Heart left ventricle (tissue), 16 donors: ENCODE results near the gene CCDC191. TPM values are rescaled to one million over a fixed set of nuclear protein-coding genes. Genes with fewer than 3 reads are reported as not detected.

ENCODE experiments used
- ATAC-seq, 4 donors: fragments of 200-7000 bp; cut with Tn5 transposase; one replicate each; pipeline ENCODE4 v1.9.1; 2020 to 2022; ENCODE audit warnings: moderate library complexity in 4 of 4, mild to moderate bottlenecking in 3 of 4, moderate number of reproducible peaks in 1 of 4
- DNase-seq, 5 donors: peaks; one replicate each; pipeline ENCODE4 v3.0.0-alpha.2; 2020
- H3K27ac ChIP-seq, 12 donors: fragments of 200-600 bp; sonication (generic) in 4 of 12; one replicate each; pipeline versions ENCODE4 v1.5.0 to v1.8.0; 2016 to 2022; ENCODE audit warnings: mild to moderate bottlenecking in 2 of 12
- H3K27me3 ChIP-seq, 9 donors: fragments of 200-600 bp; sonication (generic) in 2 of 9; one replicate each; pipeline versions ENCODE4 v1.5.1 to v1.8.0; 2016 to 2022; ENCODE audit warnings: mild to moderate bottlenecking in 3 of 9
- H3K36me3 ChIP-seq, 9 donors: fragments of 200-600 bp; sonication (generic) in 2 of 9; one replicate each; pipeline versions ENCODE4 v1.5.0 to v1.8.0; 2018 to 2022; ENCODE audit warnings: mild to moderate bottlenecking in 2 of 9
- H3K4me1 ChIP-seq, 12 donors: fragments of 200-600 bp; sonication (generic) in 4 of 12; one replicate each; pipeline versions ENCODE4 v1.5.0 to v1.8.0; 2016 to 2022; ENCODE audit warnings: mild to moderate bottlenecking in 3 of 12
- H3K4me3 ChIP-seq, 12 donors: fragments of 200-600 bp; sonication (generic) in 4 of 12; one replicate each; pipeline versions ENCODE4 v1.5.0 to v1.8.0; 2017 to 2022; ENCODE audit warnings: mild to moderate bottlenecking in 9 of 12, moderate library complexity in 4 of 12
- H3K9me3 ChIP-seq, 12 donors: fragments of 200-600 bp; sonication (generic) in 4 of 12; one replicate each; pipeline versions ENCODE4 v1.5.0 to v1.8.0; 2016 to 2022; ENCODE audit warnings: mild to moderate bottlenecking in 1 of 12
- POLR2A ChIP-seq, 2 donors: fragments of 450-650 bp; IDR thresholded peaks; one replicate each; pipeline ENCODE4 v1.6.1; 2017; ENCODE audit warnings: antibody characterized with exemption in 2 of 2, mild to moderate bottlenecking in 2 of 2, moderate library complexity in 2 of 2
- WGBS, 4 donors: extraction: QIAGEN DNeasy Blood & Tissue Kit in 2 of 4; methylation state at CpG; one replicate each; pipeline versions ENCODE4 v1.1.5 to v1.1.7; 2013 to 2018; 5-methylcytosine and 5-hydroxymethylcytosine counted together
- intact Hi-C, 10 donors: fragments of 100-400 bp; cut with DNase I; formaldehyde crosslinking; loops; one replicate each; pipeline versions ENCODE4 v1.11.1 to v1.14.2; 2022
- polyA plus RNA-seq, 2 donors: library from polyadenylated mRNA; stranded (reverse); fragments of 200-250 nt; gene quantifications; one replicate each; pipeline ENCODE4 v1.2.3, GENCODE V29; 2013
- total RNA-seq, 9 donors: library from RNA; depleted of rRNA in 2 of 9; stranded (reverse); fragments of >200 nt in 2 of 9; fragmentation: NEBNext Ultra II Directional in 3 of 9; extraction: Animal tissue kit (Norgen Biotek cat#: 25700) in 3 of 9; gene quantifications; one replicate each; pipeline versions ENCODE4 v1.1.0 to v1.2.4, GENCODE V29; 2016 to 2023
- TF ChIP-seq, protein P1 (sequence below), 12 donors: fragments of 200-600 bp; sonication (generic) in 4 of 12; IDR thresholded peaks; one replicate each; pipeline versions ENCODE4 v1.5.0 to v1.8.0; 2018 to 2022; ENCODE audit warnings: antibody characterized with exemption in 12 of 12, mild to moderate bottlenecking in 5 of 12
- donor health status: ischemic (EF 13 %, LVEDD 7.1; RV severe dilation, severe dysfunction).
- donor health status: healthy with polysubstance abuse.
- donor health status: DM: no; HTN: yes; CAD: no.
- donor health status: DM: no; HTN: no; CAD: no.
- donor health status: ischemic (EF 25% LVEDD 6.9; RV normal size, moderate dysfunction).
- donor health status: ischemic (EF 25% LVEDD 5.7; RV mildly dilated, moderate dysfunction).
- donor health status: healthy.
- donor health status: DM: yes; HTN: yes; CAD: no.
- donor health status: ischemic (EF 35%, LVEDD 5.7; RV mildly dilated, moderate dysfunction).
- donor health status: nonischemic (EF 11% LVEDD 7.7; RV severe dilation, severe dysfunction).
- donor health status: DM: yes; HTN: yes; CAD: no.
- donor health status: PGD.
- donor health status: ischemic (EF 29% LVEDD 5.4; RV normal size, mild dysfunction).
- donor health status: nonischemic (EF 23%, LVEDD 6.1; RV moderate dilation, normal function).

Gene CCDC191
- total and polyA plus RNA-seq, 11 donors, result 0.38 to 3.2 (median 1.0) TPM

DNA sequence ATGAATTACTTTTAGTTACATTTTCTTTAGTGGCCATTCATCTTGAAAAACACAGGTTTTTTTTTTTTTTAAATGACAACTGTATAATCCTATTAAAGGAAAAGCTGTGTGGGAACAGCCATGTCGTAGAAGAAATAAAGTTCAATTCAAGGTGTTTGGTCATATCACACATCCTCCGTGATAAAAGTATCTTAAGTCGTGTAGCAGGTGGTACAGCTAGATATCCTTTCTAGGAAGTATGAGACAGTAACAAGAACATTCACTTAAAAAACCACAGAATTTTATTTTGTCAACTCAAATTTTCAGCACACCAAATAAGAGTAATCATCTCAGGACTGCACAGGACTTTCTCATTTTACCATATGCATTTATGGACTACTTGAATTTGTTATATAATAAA lies 92.4 kb downstream of the CCDC191 start:
- Histone ChIP-seq H3K27me3 (no peaks in the 10 kb centered on the region), H3K9me3 (no peaks in the 10 kb centered on the region), H3K4me1 (no peaks in the 10 kb centered on the region), H3K27ac (no peak overlapping the region), H3K4me3 (no peak overlapping the region), H3K36me3 (peaks cover 0 to 12% (median 0%) of the 10 kb centered on the region in 9 donors)
- TF ChIP-seq, protein P1, sequence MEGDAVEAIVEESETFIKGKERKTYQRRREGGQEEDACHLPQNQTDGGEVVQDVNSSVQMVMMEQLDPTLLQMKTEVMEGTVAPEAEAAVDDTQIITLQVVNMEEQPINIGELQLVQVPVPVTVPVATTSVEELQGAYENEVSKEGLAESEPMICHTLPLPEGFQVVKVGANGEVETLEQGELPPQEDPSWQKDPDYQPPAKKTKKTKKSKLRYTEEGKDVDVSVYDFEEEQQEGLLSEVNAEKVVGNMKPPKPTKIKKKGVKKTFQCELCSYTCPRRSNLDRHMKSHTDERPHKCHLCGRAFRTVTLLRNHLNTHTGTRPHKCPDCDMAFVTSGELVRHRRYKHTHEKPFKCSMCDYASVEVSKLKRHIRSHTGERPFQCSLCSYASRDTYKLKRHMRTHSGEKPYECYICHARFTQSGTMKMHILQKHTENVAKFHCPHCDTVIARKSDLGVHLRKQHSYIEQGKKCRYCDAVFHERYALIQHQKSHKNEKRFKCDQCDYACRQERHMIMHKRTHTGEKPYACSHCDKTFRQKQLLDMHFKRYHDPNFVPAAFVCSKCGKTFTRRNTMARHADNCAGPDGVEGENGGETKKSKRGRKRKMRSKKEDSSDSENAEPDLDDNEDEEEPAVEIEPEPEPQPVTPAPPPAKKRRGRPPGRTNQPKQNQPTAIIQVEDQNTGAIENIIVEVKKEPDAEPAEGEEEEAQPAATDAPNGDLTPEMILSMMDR (IDR thresholded peaks at IDR 0.05), result no peak
- TF ChIP-seq POLR2A (IDR thresholded peaks at IDR 0.05), result no peak
- intact Hi-C loops, result no loop called here
- ATAC-seq (no peak), DNase-seq (no peak)
- 91 to 96% (median 91%) methylated on average over 3 of the region's 3 CpGs for WGBS, 4 donors

DNA sequence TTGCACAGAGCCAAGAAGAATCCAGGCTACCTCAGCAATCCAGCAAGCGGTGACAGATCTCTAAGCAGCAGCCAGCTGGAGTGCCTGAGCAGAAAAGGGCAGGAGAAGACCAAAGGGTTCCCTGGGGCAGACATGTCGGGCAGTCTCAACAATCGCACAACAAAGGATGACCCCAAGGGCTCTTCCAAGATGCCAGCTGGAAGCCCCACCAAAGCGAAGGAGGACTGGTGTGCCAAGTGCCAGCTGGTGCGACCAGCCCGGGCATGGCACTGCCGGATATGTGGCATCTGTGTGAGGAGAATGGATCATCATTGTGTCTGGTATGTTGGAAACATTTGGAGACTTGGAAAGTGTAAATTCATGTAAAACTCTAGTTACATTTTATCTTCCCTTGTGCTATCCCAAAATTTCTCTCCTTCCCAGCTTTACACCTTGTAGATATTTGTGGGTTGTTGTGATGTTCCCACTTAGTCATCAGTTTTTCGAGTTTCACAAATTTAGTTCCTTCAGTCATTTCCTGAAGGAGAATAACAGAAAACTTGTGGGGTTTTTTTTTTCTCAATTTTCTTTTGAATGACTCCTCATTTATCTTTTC lies 102.1 kb downstream of the CCDC191 start:
- no peaks in the 10 kb centered on the region for H3K9me3 ChIP-seq
- DNase-seq, result no peak
- no peak for ATAC-seq
- no peak overlapping the region for H3K27ac ChIP-seq
- intact Hi-C loops, result no loop called here
- no peaks in the 10 kb centered on the region for H3K4me1 ChIP-seq
- H3K27me3 ChIP-seq, result no peaks in the 10 kb centered on the region
- H3K36me3 ChIP-seq, result peaks cover 0 to 7% (median 0%) of the 10 kb centered on the region in 9 donors
- 85 to 92% (median 88%) methylated on average over 8 of the region's 8 CpGs for WGBS, 4 donors
- TF ChIP-seq, protein P1 (IDR thresholded peaks at IDR 0.05), result no peak
- TF ChIP-seq POLR2A (IDR thresholded peaks at IDR 0.05), result no peak
- no peak overlapping the region for H3K4me3 ChIP-seq

DNA sequence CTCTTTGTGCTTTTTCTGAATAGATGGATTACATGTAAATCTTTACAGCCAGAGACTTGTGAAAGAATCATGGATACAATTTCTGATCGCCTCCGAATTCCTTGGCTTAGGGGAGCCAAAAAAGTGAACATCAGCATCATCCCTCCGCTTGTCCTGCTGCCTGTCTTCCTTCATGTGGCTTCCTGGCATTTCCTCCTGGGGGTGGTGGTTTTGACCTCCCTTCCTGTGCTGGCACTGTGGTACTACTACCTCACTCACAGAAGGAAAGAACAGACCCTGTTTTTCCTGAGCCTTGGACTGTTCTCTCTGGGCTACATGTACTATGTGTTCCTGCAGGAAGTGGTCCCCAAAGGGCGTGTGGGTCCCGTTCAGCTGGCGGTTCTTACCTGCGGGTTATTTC lies 102.6 kb downstream of the CCDC191 start:
- TF ChIP-seq POLR2A (IDR thresholded peaks at IDR 0.05), result no peak
- TF ChIP-seq, protein P1 (IDR thresholded peaks at IDR 0.05), result no peak
- no peak overlapping the region for H3K27ac ChIP-seq
- ATAC-seq (no peak), DNase-seq (no peak)
- no peak overlapping the region for H3K4me3 ChIP-seq
- 65 to 73% (median 71%) methylated on average over 7 of the region's 7 CpGs for WGBS, 4 donors
- H3K9me3 ChIP-seq, result no peaks in the 10 kb centered on the region
- peaks cover 0 to 3% (median 0%) of the 10 kb centered on the region in 12 donors for H3K4me1 ChIP-seq
- H3K36me3 ChIP-seq, result peaks cover 0 to 5% (median 0%) of the 10 kb centered on the region in 9 donors
- intact Hi-C loops, result no loop called here
- H3K27me3 ChIP-seq, result no peaks in the 10 kb centered on the region

DNA sequence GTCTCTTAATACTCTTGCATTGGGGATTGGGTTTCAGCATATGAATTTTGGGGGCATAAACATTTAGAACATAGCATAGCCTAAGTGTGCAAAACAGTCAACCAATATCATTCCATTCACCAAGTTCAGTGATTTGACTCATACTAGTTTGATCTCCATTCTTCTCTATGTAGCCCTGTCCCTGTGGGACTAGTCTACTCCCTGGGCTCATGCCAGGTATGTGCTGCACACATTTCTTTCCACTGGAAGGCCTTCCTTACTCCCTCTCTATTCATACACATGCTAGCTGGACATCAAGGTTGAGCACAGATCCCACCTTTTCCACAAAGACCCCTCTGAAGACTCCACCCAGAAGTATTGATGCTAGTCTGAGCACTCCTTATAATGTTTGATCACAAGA lies 103.4 kb downstream of the CCDC191 start:
- DNase-seq (no peak), ATAC-seq (no peak)
- H3K27ac ChIP-seq, result no peak overlapping the region
- H3K36me3 ChIP-seq, result peaks cover 0 to 3% (median 0%) of the 10 kb centered on the region in 9 donors
- H3K4me3 ChIP-seq, result no peak overlapping the region
- H3K4me1 ChIP-seq, result peaks cover 0 to 10% (median 5%) of the 10 kb centered on the region in 12 donors
- no peaks in the 10 kb centered on the region for H3K9me3 ChIP-seq
- intact Hi-C loops, result no loop called here
- no peaks in the 10 kb centered on the region for H3K27me3 ChIP-seq
- no peak for TF ChIP-seq POLR2A (IDR thresholded peaks at IDR 0.05)
- TF ChIP-seq, protein P1 (IDR thresholded peaks at IDR 0.05), result no peak
